Mesenteric fat pad (tissue), 1 donor: ENCODE data around the gene HYDIN. TPM values are rescaled to one million over a fixed set of nuclear protein-coding genes. Genes with fewer than 3 reads are reported as not detected.

Experiments
- DNase-seq: peaks from one replicate; pipeline ENCODE4 v3.0.0-alpha.2; 2020; ENCODE audit warnings: low spot score
- long read RNA-seq: library from polyadenylated mRNA; unstranded; transcript quantifications from one replicate; pipeline ENCODE4 v2.0.0, GENCODE V29; 2020
- total RNA-seq: library from RNA; stranded (reverse); fragmentation: NEBNext Ultra II Directional; extraction: Animal tissue kit (Norgen Biotek cat#: 25700); gene quantifications from one replicate; pipeline ENCODE4 v1.2.1, GENCODE V29; 2021
- donor health status: DM: yes; HTN: yes; CAD: no.

Gene HYDIN
- total RNA-seq, result 0.55 TPM
- long read RNA-seq, result 0 reads

DNA sequence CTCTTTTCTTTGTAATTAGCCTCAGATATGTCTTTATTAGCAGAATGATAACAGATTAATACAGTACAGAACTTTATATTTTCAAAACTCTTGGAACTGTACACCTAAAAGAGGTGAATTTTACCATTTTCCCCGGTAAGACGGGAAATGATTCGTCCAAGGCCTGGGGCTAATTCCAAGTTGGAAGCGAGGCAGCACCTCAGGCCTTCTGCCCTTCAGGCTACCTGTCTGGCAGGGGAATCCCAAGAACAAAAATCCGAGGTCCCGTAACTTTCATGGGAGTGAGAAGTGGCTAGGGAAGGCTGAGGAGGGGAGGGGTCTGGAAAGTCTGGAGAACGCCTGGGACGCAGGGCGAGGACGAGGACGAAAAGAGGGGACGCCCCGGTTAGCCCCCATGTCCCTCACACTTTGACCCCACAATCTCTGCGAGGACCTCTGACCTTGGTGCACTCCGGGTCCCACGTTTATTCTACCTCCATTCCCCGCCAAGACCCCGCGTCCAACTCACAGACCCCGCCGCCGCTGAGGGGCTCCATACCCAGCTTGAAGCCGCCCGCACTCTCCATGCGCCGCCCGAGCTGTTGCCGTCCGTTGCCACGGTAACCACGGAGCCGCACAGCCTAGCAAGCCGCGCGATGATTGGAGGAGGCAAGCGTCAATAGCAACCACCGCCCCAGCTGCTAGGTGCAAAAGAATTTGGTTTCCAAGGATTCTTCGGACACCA is at the start of gene HYDIN:
TSS of gene HYDIN (minus strand) at position 601 of the 724 bp plus-strand sequence. CDS start 43,827 bp downstream, outside the sequence.
- DNase-seq, result no peak

- DNase-seq, result no peak
These were observed 46.2 kb upstream of the HYDIN start for GRCh38 chr16:71276589-71277334.

GRCh38 chr16:71273384-71273783 is 42.9 kb upstream of the HYDIN start:
- no peak for DNase-seq

DNA sequence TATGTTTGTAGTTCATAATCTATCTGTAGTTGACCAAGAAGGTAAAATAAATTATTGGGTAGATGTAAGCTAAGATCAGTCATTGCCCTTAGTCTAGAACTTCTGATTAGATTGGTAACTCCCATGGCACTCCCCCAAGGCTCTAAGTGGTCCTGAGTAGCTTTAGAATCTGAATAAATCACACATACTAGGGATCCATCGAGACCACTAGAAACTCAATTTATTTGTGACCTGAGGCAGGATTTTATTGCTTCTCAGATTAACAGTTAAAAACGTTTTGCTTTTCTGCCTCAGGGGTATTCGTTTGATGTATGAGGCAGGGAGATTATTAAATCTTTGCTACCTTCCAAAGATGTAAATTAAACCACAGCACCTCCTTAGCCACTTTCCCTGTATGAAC is 33.8 kb upstream of the HYDIN start:
- DNase-seq, result no peak

- DNase-seq, result no peak
These were observed 33.1 kb upstream of the HYDIN start for GRCh38 chr16:71263582-71263981.

- no peak for DNase-seq
These were observed 31.9 kb upstream of the HYDIN start for GRCh38 chr16:71262391-71262790.

DNA sequence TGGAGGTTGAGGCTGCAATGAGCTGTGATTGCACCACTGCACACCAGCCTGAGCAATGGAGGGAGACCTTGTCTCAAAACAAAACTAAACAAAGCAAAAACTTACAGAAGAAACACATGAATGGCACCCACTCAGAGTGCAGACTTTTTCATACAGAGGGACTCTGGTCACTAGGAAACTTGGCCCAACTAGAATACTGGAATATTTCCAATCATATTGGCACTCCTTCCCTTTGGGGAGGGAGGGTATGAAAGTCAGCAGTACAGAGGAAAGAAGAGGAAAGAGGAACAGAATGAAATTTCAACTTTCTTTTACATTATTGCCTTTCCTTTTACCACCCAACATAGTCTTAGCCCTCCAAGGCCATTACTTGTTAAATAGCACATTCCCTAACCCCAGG is 30.5 kb upstream of the HYDIN start:
- DNase-seq, result no peak

DNA sequence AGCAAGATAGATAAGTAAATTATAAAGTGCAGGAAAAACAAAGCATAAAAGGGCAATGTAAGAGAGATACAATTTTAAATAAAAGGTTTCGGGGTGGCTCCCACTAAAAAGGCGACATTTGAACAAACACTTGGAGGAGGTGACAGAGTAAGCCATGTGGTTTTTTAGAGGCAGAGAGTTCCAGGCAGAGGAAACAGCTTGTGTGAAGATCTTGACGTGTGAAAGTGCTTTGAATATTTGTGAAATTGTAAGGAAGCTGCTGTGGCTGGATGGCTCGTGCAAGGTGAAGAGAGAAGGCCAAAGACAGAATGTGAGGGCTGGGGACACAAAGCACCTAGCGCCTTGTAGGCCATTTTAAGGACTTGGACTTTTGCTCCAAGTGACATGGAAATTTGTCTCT is 28.6 kb upstream of the HYDIN start:
- DNase-seq, result no peak

DNA sequence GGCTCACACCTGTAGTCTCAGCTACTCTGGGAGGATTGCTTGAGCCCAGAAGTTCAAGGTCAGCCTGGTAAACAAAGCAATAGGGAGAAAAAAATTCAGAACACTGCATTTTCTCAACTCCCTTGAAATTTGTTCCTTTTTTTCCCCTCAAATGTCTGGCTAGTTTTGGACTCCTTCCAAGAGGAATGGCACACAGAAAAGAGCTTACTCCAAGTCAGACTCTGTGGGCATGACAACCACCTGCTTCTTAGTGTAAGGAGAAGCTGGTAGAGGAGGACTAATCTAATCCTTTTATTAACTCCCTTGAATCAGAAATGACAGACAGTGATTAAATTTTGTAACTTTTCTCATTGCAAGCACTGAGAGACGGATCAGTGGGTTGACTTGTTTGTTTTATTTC is 27.9 kb upstream of the HYDIN start:
- no peak for DNase-seq

- no peak for DNase-seq
These were observed 27.2 kb upstream of the HYDIN start for GRCh38 chr16:71257768-71258167.

- no peak for DNase-seq
These were observed 25.2 kb upstream of the HYDIN start for GRCh38 chr16:71255721-71256120.

- DNase-seq, result no peak
These were observed 24.5 kb upstream of the HYDIN start for GRCh38 chr16:71254832-71255525.

DNA sequence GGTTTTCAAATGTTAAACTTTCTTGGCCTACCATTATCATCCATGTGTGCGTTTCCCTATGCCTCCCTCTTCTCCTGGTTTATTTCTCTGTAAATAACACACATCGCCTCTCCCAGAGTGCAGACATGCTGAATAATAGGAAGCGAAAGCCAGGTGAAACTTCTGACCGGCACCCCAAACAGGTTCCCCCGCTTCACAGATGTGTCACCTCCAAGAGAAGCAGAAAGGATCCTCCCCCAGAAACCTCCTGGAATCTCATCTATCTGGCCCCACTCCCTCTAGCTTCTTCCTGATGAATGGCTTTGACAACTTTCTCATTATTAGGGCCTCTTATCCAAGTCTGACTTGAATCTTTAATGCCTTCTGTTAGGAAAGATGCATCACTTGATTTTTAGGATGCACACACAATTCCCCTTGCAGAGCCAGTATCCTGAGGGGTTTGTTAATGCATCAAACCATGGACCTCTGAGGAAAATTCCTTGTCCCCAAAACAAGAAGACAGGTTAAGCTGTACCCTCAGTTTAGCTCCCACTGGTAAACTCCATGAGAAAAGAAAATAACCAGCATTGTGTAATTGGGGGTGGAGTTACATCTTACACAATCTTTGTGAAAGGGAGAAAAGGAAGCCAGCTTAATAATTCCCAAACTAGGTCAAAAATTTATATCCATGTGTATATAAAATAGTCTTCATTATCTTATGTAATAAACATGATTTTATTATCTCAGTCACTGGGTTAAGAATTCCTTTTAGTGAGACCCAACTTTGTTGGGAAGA is 20.1 kb upstream of the HYDIN start:
- DNase-seq, result no peak

GRCh38 chr16:71249399-71249798 is 18.9 kb upstream of the HYDIN start:
- DNase-seq, result no peak

DNA sequence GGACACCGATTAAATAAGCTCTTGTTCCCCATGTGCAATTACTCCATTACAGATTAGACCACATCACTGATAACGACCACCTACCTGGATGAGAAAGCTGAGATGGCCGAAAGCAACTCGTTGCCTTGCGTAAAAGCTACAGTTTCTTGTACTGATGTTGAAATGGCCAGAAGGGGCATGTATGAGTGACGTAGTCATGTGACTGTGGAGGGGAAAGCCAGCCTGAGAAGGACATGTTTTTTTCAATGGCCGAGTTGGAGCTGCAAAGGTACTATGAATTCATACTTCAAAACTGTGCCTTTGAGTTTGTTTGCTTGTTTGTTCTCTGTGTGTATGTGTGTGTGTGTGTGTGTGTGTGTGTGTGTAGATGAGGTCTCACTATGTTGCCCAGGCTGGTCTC is 17.0 kb upstream of the HYDIN start:
- no peak for DNase-seq

- no peak for DNase-seq
These were observed 15.8 kb upstream of the HYDIN start for GRCh38 chr16:71246309-71246708.

- DNase-seq, result no peak
These were observed 14.0 kb upstream of the HYDIN start for GRCh38 chr16:71244521-71244920.

GRCh38 chr16:71242601-71243000 is 12.1 kb upstream of the HYDIN start:
- DNase-seq, result no peak

- no peak for DNase-seq
These were observed 11.5 kb upstream of the HYDIN start for GRCh38 chr16:71242036-71242435.

DNA sequence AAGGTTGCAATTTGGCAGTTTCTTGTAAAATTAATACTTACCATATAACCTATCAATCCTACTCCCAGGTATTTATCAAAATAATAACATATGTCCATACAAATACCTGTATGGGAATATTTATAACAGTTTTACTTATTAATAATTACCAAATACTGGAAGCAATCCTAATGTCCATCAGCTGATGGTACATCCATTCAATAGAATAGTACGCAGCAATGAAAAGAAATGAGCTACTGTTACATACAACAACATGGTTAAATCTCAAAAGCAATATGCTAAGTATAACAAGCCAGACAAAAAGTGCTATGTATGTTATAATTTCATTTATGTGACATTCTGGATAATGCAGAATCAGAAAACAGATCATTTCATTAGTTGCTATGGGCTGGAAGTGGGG is 1.2 kb downstream of the HYDIN start:
- no peak for DNase-seq
